ENCODE results near the gene RFX3. TPM values are rescaled to one million over a fixed set of nuclear protein-coding genes. Genes with fewer than 3 reads are reported as not detected.
A peak's percentile ranks its signal among the peaks of the same experiment; 100 is the strongest.

Gene RFX3
- total RNA-seq, 1 experiment from 2014 or later = 9.9 TPM

GRCh38 chr9:3224931-3225330, 300.9 kb downstream of the RFX3 start:
- WGBS (ENCODE audit: extremely low coverage, insufficient read length, low lambda C conversion rate) = no CpG with 5 or more reads among the region's 7 CpGs
- Histone ChIP-seq H3K23ac (ENCODE audit: insufficient read length, low read depth, low read length) (no peak overlapping the region), H2BK12ac (ENCODE audit: insufficient read length, low read depth, low read length) (no peak overlapping the region), H4K5ac (ENCODE audit: insufficient read length, low read depth, low read length) (no peak overlapping the region), H3K18ac (ENCODE audit: insufficient read length, low read depth, low read length) (no peak overlapping the region), H3K27me3 (ENCODE audit: insufficient read depth, low read length) (no peaks in the 10 kb centered on the region), H2BK5ac (ENCODE audit: insufficient read length, low read length) (no peak overlapping the region), H3K27ac (ENCODE audit: insufficient read length, low read depth, low read length) (no peak overlapping the region), H4K91ac (ENCODE audit: insufficient read length, low read depth, low read length) (no peak overlapping the region), H3K4me1 (ENCODE audit: insufficient read depth, low read length) (peaks cover 2% of the 10 kb centered on the region; the same call in 1 of the 2 replicates), H2BK15ac (ENCODE audit: low read depth, low read length) (no peak overlapping the region), H3K23me2 (ENCODE audit: insufficient read length, low read depth, low read length, poor library complexity, severe bottlenecking) (no peaks in the 10 kb centered on the region), H3K56ac (ENCODE audit: insufficient read length, low read depth, low read length) (no peak overlapping the region), H2BK120ac (ENCODE audit: low read depth, low read length, poor library complexity, severe bottlenecking) (no peak overlapping the region), H4K8ac (replicated peaks; ENCODE audit: insufficient read length, low read depth, low read length) (no peak overlapping the region), H3K14ac (ENCODE audit: insufficient read depth, low read length) (no peak overlapping the region), H3K79me1 (ENCODE audit: insufficient read depth, low read depth, low read length, poor library complexity, severe bottlenecking) (no peaks in the 10 kb centered on the region), H3K9ac (ENCODE audit: extremely low read depth, insufficient read length, low read length) (no peak overlapping the region), H3K4me2 (ENCODE audit: insufficient read depth, insufficient read length, low read length) (no peak overlapping the region), H3K79me2 (ENCODE audit: insufficient read depth, low read length) (no peaks in the 10 kb centered on the region), H3K4ac (ENCODE audit: low read depth, low read length) (no peak overlapping the region), H3T11ph (ENCODE audit: low read length) (no peak overlapping the region), H3K9me3 (ENCODE audit: control insufficient read depth, low read depth, low read length) (no peaks in the 10 kb centered on the region), H4K20me1 (ENCODE audit: control insufficient read depth, insufficient read depth, insufficient read length) (no peaks in the 10 kb centered on the region), H2BK20ac (ENCODE audit: low read depth, low read length, poor library complexity, severe bottlenecking) (no peak overlapping the region), H2AK5ac (ENCODE audit: insufficient read length, low read length) (no peak overlapping the region), H2AFZ (ENCODE audit: low read length) (no peak overlapping the region)
- no peaks in the 10 kb centered on the region for H3K27me3 Mint-ChIP-seq (ENCODE audit: low read depth)
- TF ChIP-seq CTCF (conservative IDR thresholded peaks at IDR 0.05) = no peak
- peak overlapping the region in 1 of 3 experiments; percentile 18; a peak in 1 of 7 replicates for H3K27ac Mint-ChIP-seq
- H3K4me3 Mint-ChIP-seq = no peak overlapping the region
- no peak for DNase-seq
- no peaks in the 10 kb centered on the region for H3K4me1 Mint-ChIP-seq
- no peaks in the 10 kb centered on the region for H3K9me3 Mint-ChIP-seq
- H3K36me3 Mint-ChIP-seq (ENCODE audit: insufficient read depth in 1 of 3, low read depth in 3 of 3) = no peaks in the 10 kb centered on the region

Data from H9 (cell line).